ENCODE results near the gene STARD8.

DNA sequence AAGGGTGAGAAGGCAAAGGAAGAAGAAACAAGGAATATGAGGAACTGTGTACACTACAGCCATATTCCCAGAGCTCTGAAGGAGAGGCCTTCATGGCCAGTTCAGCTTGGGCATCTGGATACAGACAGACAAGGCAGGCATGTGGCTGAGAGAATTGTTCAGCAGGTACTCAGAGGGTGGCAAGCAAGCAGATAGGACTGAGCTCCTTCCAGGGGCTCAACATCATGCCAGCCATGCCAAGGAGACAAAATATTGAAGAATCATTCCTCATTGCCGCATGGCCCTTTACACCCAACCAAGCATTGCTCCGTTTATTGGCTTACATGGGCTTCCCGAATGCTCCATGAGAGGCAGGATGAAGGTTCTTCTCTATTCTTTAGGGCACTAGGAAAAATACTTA is 102.8 kb downstream of the STARD8 start:
- TF ChIP-seq, protein P1, sequence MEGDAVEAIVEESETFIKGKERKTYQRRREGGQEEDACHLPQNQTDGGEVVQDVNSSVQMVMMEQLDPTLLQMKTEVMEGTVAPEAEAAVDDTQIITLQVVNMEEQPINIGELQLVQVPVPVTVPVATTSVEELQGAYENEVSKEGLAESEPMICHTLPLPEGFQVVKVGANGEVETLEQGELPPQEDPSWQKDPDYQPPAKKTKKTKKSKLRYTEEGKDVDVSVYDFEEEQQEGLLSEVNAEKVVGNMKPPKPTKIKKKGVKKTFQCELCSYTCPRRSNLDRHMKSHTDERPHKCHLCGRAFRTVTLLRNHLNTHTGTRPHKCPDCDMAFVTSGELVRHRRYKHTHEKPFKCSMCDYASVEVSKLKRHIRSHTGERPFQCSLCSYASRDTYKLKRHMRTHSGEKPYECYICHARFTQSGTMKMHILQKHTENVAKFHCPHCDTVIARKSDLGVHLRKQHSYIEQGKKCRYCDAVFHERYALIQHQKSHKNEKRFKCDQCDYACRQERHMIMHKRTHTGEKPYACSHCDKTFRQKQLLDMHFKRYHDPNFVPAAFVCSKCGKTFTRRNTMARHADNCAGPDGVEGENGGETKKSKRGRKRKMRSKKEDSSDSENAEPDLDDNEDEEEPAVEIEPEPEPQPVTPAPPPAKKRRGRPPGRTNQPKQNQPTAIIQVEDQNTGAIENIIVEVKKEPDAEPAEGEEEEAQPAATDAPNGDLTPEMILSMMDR (IDR thresholded peaks at IDR 0.05; ENCODE audit: low read length) = no peak
- TF ChIP-seq EZH2 (IDR thresholded peaks at IDR 0.05; ENCODE audit: borderline replicate concordance, low read length) = no peak
